ENCODE results near the gene GRAMD1B.

The GRAMD1B gene

GRCh38 chr11:123536690-123537437 is 106.8 kb downstream of the GRAMD1B start:
- ATAC-seq (no peak), DNase-seq (ENCODE audit: low spot score in 2 of 2) (no peak)
- no peaks in the 10 kb centered on the region for H3K36me3 Mint-ChIP-seq
- no peaks in the 10 kb centered on the region for H3K9me3 Mint-ChIP-seq
- peaks cover 7% of the 10 kb centered on the region for H3K4me1 Mint-ChIP-seq
- no peak overlapping the region for H3K27ac Mint-ChIP-seq
- H3K4me3 Mint-ChIP-seq = no peak overlapping the region

GRCh38 chr11:123537726-123538125 is 107.7 kb downstream of the GRAMD1B start:
- no peaks in the 10 kb centered on the region for H3K36me3 Mint-ChIP-seq
- DNase-seq (ENCODE audit: low spot score in 2 of 2) = no peak
- peaks cover 7% of the 10 kb centered on the region for H3K4me1 Mint-ChIP-seq
- no peak for ATAC-seq
- no peaks in the 10 kb centered on the region for H3K9me3 Mint-ChIP-seq
- H3K4me3 Mint-ChIP-seq = no peak overlapping the region
- no peak overlapping the region for H3K27ac Mint-ChIP-seq

GRCh38 chr11:123543797-123544196 is 113.7 kb downstream of the GRAMD1B start:
- H3K36me3 Mint-ChIP-seq = no peaks in the 10 kb centered on the region
- H3K4me3 Mint-ChIP-seq = no peak overlapping the region
- H3K4me1 Mint-ChIP-seq = no peaks in the 10 kb centered on the region
- ATAC-seq (no peak), DNase-seq (ENCODE audit: low spot score in 2 of 2) (no peak)
- H3K9me3 Mint-ChIP-seq = no peaks in the 10 kb centered on the region
- peak overlapping the region; percentile 1 for H3K27ac Mint-ChIP-seq

- no peaks in the 10 kb centered on the region for H3K4me1 Mint-ChIP-seq
- H3K36me3 Mint-ChIP-seq = no peaks in the 10 kb centered on the region
- ATAC-seq (no peak), DNase-seq (ENCODE audit: low spot score in 2 of 2) (no peak)
- no peak overlapping the region for H3K27ac Mint-ChIP-seq
- no peaks in the 10 kb centered on the region for H3K9me3 Mint-ChIP-seq
- H3K4me3 Mint-ChIP-seq = no peak overlapping the region
Observed at GRCh38 chr11:123544631-123545375, 114.7 kb downstream of the GRAMD1B start.

- ATAC-seq = no peak
- H3K27ac Mint-ChIP-seq = no peak overlapping the region
- peaks cover 7% of the 10 kb centered on the region for H3K4me1 Mint-ChIP-seq
- H3K4me3 Mint-ChIP-seq = no peak overlapping the region
- H3K9me3 Mint-ChIP-seq = no peaks in the 10 kb centered on the region
- no peaks in the 10 kb centered on the region for H3K36me3 Mint-ChIP-seq
- DNase-seq (ENCODE audit: low spot score in 2 of 2) = no peak
Observed at GRCh38 chr11:123545726-123546270, 115.7 kb downstream of the GRAMD1B start.

- no peaks in the 10 kb centered on the region for H3K9me3 Mint-ChIP-seq
- H3K36me3 Mint-ChIP-seq = no peaks in the 10 kb centered on the region
- H3K4me3 Mint-ChIP-seq = no peak overlapping the region
- H3K4me1 Mint-ChIP-seq = peaks cover 7% of the 10 kb centered on the region
- DNase-seq (ENCODE audit: low spot score in 2 of 2) = no peak
- no peak overlapping the region for H3K27ac Mint-ChIP-seq
- no peak for ATAC-seq
Observed at GRCh38 chr11:123546515-123546914, 116.4 kb downstream of the GRAMD1B start.

GRCh38 chr11:123547180-123547579 is 117.1 kb downstream of the GRAMD1B start:
- Mint-ChIP-seq H3K4me1 (peaks cover 7% of the 10 kb centered on the region), H3K4me3 (no peak overlapping the region), H3K36me3 (no peaks in the 10 kb centered on the region), H3K9me3 (no peaks in the 10 kb centered on the region), H3K27ac (no peak overlapping the region)
- ATAC-seq = no peak
- DNase-seq (ENCODE audit: low spot score in 2 of 2) = no peak

- no peak overlapping the region for H3K4me3 Mint-ChIP-seq
- no peaks in the 10 kb centered on the region for H3K9me3 Mint-ChIP-seq
- no peak overlapping the region for H3K27ac Mint-ChIP-seq
- no peak for ATAC-seq
- no peaks in the 10 kb centered on the region for H3K36me3 Mint-ChIP-seq
- no peak for DNase-seq (ENCODE audit: low spot score in 2 of 2)
- H3K4me1 Mint-ChIP-seq = peaks cover 7% of the 10 kb centered on the region
Observed at GRCh38 chr11:123548774-123549173, 118.7 kb downstream of the GRAMD1B start.

- Mint-ChIP-seq H3K4me3 (no peak overlapping the region), H3K27ac (no peak overlapping the region), H3K36me3 (no peaks in the 10 kb centered on the region), H3K4me1 (peaks cover 12% of the 10 kb centered on the region), H3K9me3 (no peaks in the 10 kb centered on the region)
- ATAC-seq = peak; percentile 78
- no peak for DNase-seq (ENCODE audit: low spot score in 2 of 2)
Observed at GRCh38 chr11:123549926-123550917, 120.2 kb downstream of the GRAMD1B start.

- DNase-seq (ENCODE audit: low spot score in 2 of 2) = no peak
- no peak overlapping the region for H3K27ac Mint-ChIP-seq
- peaks cover 12% of the 10 kb centered on the region for H3K4me1 Mint-ChIP-seq
- H3K9me3 Mint-ChIP-seq = no peaks in the 10 kb centered on the region
- ATAC-seq = no peak
- H3K4me3 Mint-ChIP-seq = no peak overlapping the region
- no peaks in the 10 kb centered on the region for H3K36me3 Mint-ChIP-seq
Observed at GRCh38 chr11:123551079-123551478, 121.0 kb downstream of the GRAMD1B start.

GRCh38 chr11:123556633-123557032 is 126.6 kb downstream of the GRAMD1B start:
- ATAC-seq (no peak), DNase-seq (ENCODE audit: low spot score in 2 of 2) (no peak)
- Mint-ChIP-seq H3K36me3 (no peaks in the 10 kb centered on the region), H3K27ac (no peak overlapping the region), H3K4me1 (peaks cover 17% of the 10 kb centered on the region), H3K4me3 (no peak overlapping the region), H3K9me3 (no peaks in the 10 kb centered on the region)

GRCh38 chr11:123558536-123559315 is 128.7 kb downstream of the GRAMD1B start:
- ATAC-seq (no peak), DNase-seq (ENCODE audit: low spot score in 2 of 2) (no peak)
- Mint-ChIP-seq H3K9me3 (no peaks in the 10 kb centered on the region), H3K27ac (no peak overlapping the region), H3K4me3 (no peak overlapping the region), H3K36me3 (no peaks in the 10 kb centered on the region), H3K4me1 (peaks cover 17% of the 10 kb centered on the region)

- H3K36me3 Mint-ChIP-seq = no peaks in the 10 kb centered on the region
- H3K27ac Mint-ChIP-seq = peak overlapping the region; percentile 69
- ATAC-seq = no peak
- H3K4me3 Mint-ChIP-seq = peak overlapping the region; percentile 28
- peaks cover 17% of the 10 kb centered on the region for H3K4me1 Mint-ChIP-seq
- no peak for DNase-seq (ENCODE audit: low spot score in 2 of 2)
- H3K9me3 Mint-ChIP-seq = no peaks in the 10 kb centered on the region
Observed at GRCh38 chr11:123559523-123559955, 129.5 kb downstream of the GRAMD1B start.

GRCh38 chr11:123560006-123560405 is 129.9 kb downstream of the GRAMD1B start:
- DNase-seq (ENCODE audit: low spot score in 2 of 2) (no peak), ATAC-seq (peak; percentile 47)
- H3K4me1 Mint-ChIP-seq = peaks cover 14% of the 10 kb centered on the region
- H3K9me3 Mint-ChIP-seq = no peaks in the 10 kb centered on the region
- peak overlapping the region; percentile 28 for H3K4me3 Mint-ChIP-seq
- peak overlapping the region; percentile 69 for H3K27ac Mint-ChIP-seq
- H3K36me3 Mint-ChIP-seq = no peaks in the 10 kb centered on the region

Data from stimulated activated effector memory CD8-positive, alpha-beta T cell treated with anti-CD3 and anti-CD28 coated beads, Interleukin-12 subunit alpha, Interleukin-12 subunit beta, amount 100 ng/mL, for 72 hours (primary cell).